Aortic smooth muscle cell (primary cell): ENCODE measurements around the gene POLE4. TPM values are rescaled to one million over a fixed set of nuclear protein-coding genes. Genes with fewer than 3 reads are reported as not detected.

Source experiments
- total RNA-seq: library from RNA; depleted of rRNA; stranded (reverse); fragments of >200 nt; gene quantifications from 2 replicates; pipeline ENCODE4 v1.2.3, GENCODE V29; 2014

POLE4 gene
- total RNA-seq = 24.4 and 36.9 TPM in 2 replicates

GRCh38 chr2:74958274-74959105 is at the start of gene POLE4:
POLE4 (plus strand) TSS chr2:74958643; CDS start chr2:74958680, 37 bp downstream.

Other genes starting within 250 kb of the POLE4 start
- gene HK2, start 124.5 kb upstream of the POLE4 start, total RNA-seq = 23.8 and 47.7 TPM in 2 replicates
- not detected in 2 replicates for gene TACR1, start 240.9 kb downstream of the POLE4 start, total RNA-seq